ENCODE measurements around the gene AMACR. TPM values are rescaled to one million over a fixed set of nuclear protein-coding genes. Genes with fewer than 3 reads are reported as not detected.

Gene AMACR
- total RNA-seq, 3 donors from 2014 or later (not counting 1 experiment from before 2014, with no cell fraction given), result 2.7 to 3.8 (median 2.9) TPM

GRCh38 chr5:34022121-34022705 lies 14.4 kb upstream of the AMACR start:
- no peaks in the 10 kb centered on the region for H3K9me3 ChIP-seq (ENCODE audit: control insufficient read depth, insufficient read depth, low read length)
- H3K4me3 ChIP-seq (ENCODE audit: low read length), result no peak overlapping the region
- H3K4me1 ChIP-seq (ENCODE audit: control insufficient read depth, insufficient read depth, low read length), result no peaks in the 10 kb centered on the region
- no peak overlapping the region for H3K27ac ChIP-seq (ENCODE audit: low read length)
- no peaks in the 10 kb centered on the region for H3K36me3 ChIP-seq (ENCODE audit: control insufficient read depth, insufficient read depth, low read length)
- Mint-ChIP-seq H3K36me3 (peaks cover 22% of the 10 kb centered on the region), H3K27me3 (ENCODE audit: low read depth in 2 of 2) (no peaks in the 10 kb centered on the region), H3K27ac (peak overlapping the region; percentile 75 to 83), H3K4me1 (peaks cover 17 to 21% of the 10 kb centered on the region in 2 donors), H3K9me3 (no peaks in the 10 kb centered on the region), H3K4me3 (no peak overlapping the region)
- 4% methylated on average over 2 of the region's 2 CpGs for WGBS (ENCODE audit: insufficient coverage)
- intact Hi-C loops (cut with micrococcal nuclease), result no loop called here
- H3K27me3 ChIP-seq (ENCODE audit: control insufficient read depth, insufficient read depth, low read length), result no peaks in the 10 kb centered on the region
- ATAC-seq (peak in 2 of 3 donors; percentile 44 to 67), DNase-seq (peak in 1 of 2 donors; percentile 14)
- no peak for TF ChIP-seq CTCF (IDR thresholded peaks at IDR 0.05)

- no peaks in the 10 kb centered on the region for H3K9me3 ChIP-seq (ENCODE audit: control insufficient read depth, insufficient read depth, low read length)
- no peak overlapping the region for H3K4me3 ChIP-seq (ENCODE audit: low read length)
- H3K9me3 Mint-ChIP-seq, result no peaks in the 10 kb centered on the region
- H3K27ac ChIP-seq (ENCODE audit: low read length), result no peak overlapping the region
- H3K4me1 Mint-ChIP-seq, result peaks cover 17 to 21% of the 10 kb centered on the region in 2 donors
- TF ChIP-seq CTCF (IDR thresholded peaks at IDR 0.05), result no peak
- no peak overlapping the region for H3K4me3 Mint-ChIP-seq
- intact Hi-C loops (cut with micrococcal nuclease), result no loop called here
- H3K36me3 ChIP-seq (ENCODE audit: control insufficient read depth, insufficient read depth, low read length), result no peaks in the 10 kb centered on the region
- no peaks in the 10 kb centered on the region for H3K4me1 ChIP-seq (ENCODE audit: control insufficient read depth, insufficient read depth, low read length)
- H3K27ac Mint-ChIP-seq, result peak overlapping the region in 1 of 2 donors; percentile 83
- no peak for ATAC-seq
- H3K36me3 Mint-ChIP-seq, result peaks cover 19% of the 10 kb centered on the region
- WGBS (ENCODE audit: insufficient coverage), result 83% methylated on average over 1 of the region's 2 CpGs
- DNase-seq, result no peak
- no peaks in the 10 kb centered on the region for H3K27me3 ChIP-seq (ENCODE audit: control insufficient read depth, insufficient read depth, low read length)
- H3K27me3 Mint-ChIP-seq (ENCODE audit: low read depth in 2 of 2), result no peaks in the 10 kb centered on the region
Observed at GRCh38 chr5:34021334-34021733, 13.5 kb upstream of the AMACR start.

- H3K4me3 ChIP-seq (ENCODE audit: low read length), result no peak overlapping the region
- H3K4me1 ChIP-seq (ENCODE audit: control insufficient read depth, insufficient read depth, low read length), result no peaks in the 10 kb centered on the region
- H3K36me3 ChIP-seq (ENCODE audit: control insufficient read depth, insufficient read depth, low read length), result no peaks in the 10 kb centered on the region
- H3K4me1 Mint-ChIP-seq, result peaks cover 17 to 21% of the 10 kb centered on the region in 2 donors
- H3K27me3 Mint-ChIP-seq (ENCODE audit: low read depth in 2 of 2), result no peaks in the 10 kb centered on the region
- intact Hi-C loops (cut with micrococcal nuclease), result no loop called here
- H3K27ac ChIP-seq (ENCODE audit: low read length), result no peak overlapping the region
- DNase-seq (no peak), ATAC-seq (no peak)
- H3K4me3 Mint-ChIP-seq, result no peak overlapping the region
- no peaks in the 10 kb centered on the region for H3K9me3 Mint-ChIP-seq
- H3K36me3 Mint-ChIP-seq, result peaks cover 13% of the 10 kb centered on the region
- peak overlapping the region in 1 of 2 donors; percentile 83 for H3K27ac Mint-ChIP-seq
- no peak for TF ChIP-seq CTCF (IDR thresholded peaks at IDR 0.05)
- no peaks in the 10 kb centered on the region for H3K9me3 ChIP-seq (ENCODE audit: control insufficient read depth, insufficient read depth, low read length)
- no peaks in the 10 kb centered on the region for H3K27me3 ChIP-seq (ENCODE audit: control insufficient read depth, insufficient read depth, low read length)
- WGBS (ENCODE audit: insufficient coverage), result 100% methylated on average over 1 of the region's 1 CpG
Observed at GRCh38 chr5:34020726-34021125, 12.9 kb upstream of the AMACR start.

- intact Hi-C loops (cut with micrococcal nuclease), result no loop called here
- no peaks in the 10 kb centered on the region for H3K9me3 Mint-ChIP-seq
- ATAC-seq (no peak), DNase-seq (no peak)
- H3K36me3 ChIP-seq (ENCODE audit: control insufficient read depth, insufficient read depth, low read length), result no peaks in the 10 kb centered on the region
- no peaks in the 10 kb centered on the region for H3K9me3 ChIP-seq (ENCODE audit: control insufficient read depth, insufficient read depth, low read length)
- no peak overlapping the region for H3K27ac Mint-ChIP-seq
- peaks cover 10% of the 10 kb centered on the region for H3K36me3 Mint-ChIP-seq
- H3K27me3 ChIP-seq (ENCODE audit: control insufficient read depth, insufficient read depth, low read length), result no peaks in the 10 kb centered on the region
- TF ChIP-seq CTCF (IDR thresholded peaks at IDR 0.05), result no peak
- H3K4me3 Mint-ChIP-seq, result no peak overlapping the region
- H3K4me1 ChIP-seq (ENCODE audit: control insufficient read depth, insufficient read depth, low read length), result no peaks in the 10 kb centered on the region
- peaks cover 13 to 15% of the 10 kb centered on the region in 2 donors for H3K4me1 Mint-ChIP-seq
- no peak overlapping the region for H3K4me3 ChIP-seq (ENCODE audit: low read length)
- WGBS (ENCODE audit: insufficient coverage), result 100% methylated on average over 2 of the region's 2 CpGs
- H3K27ac ChIP-seq (ENCODE audit: low read length), result no peak overlapping the region
- H3K27me3 Mint-ChIP-seq (ENCODE audit: low read depth in 2 of 2), result no peaks in the 10 kb centered on the region
Observed at GRCh38 chr5:34017254-34017653, 9.4 kb upstream of the AMACR start.

All from natural killer cell (primary cell).